NCI-H2107 treated with DMSO at 0.1 percent for 48 hours (cell line): ENCODE measurements around the gene TMEM59L.

Experiments used
- DNase-seq: peaks from one replicate; lab custom pipeline; 2025; ENCODE audit not compliant: unreplicated experiment; lab: John Stamatoyannopoulos, UW

Gene TMEM59L

DNA sequence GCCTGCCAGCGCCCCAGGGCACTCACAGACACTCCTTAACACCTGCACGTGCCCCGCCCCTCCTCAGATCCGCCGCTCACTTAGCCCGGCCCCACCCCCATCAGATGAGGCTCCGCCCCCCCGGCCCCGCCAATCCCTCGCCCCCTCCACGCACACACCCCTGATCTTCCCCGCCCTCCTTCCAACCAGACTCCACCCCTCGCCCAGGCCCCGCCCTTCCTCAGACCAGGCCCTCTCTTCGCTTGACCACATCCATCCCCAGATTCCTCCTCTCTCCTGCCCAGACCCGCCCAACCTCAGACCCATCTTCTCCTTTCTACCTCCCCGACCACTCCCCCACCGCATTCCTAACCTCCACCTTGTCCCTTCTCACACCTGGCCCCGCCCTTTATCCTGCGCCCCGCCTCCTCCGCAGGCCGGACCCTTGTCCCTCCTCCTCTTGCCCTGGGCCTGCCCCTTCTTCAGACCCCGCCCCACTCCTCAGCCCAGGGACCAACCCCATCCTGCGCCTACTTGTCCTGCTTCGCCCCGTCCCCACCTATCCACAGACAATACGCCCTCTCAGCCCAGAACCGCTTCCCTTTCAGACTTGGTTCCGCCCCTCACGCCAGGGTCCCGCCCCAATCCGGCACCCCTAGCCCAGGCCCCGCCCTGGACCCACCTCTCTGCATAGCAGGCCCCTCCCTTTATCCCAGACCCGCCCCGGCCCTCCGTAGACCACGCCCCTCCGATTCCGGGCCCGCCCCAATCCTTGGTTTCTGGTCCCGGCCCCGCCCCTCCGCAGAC, 23.7 kb downstream of the TMEM59L start:
- DNase-seq, result peak; percentile 86

DNA sequence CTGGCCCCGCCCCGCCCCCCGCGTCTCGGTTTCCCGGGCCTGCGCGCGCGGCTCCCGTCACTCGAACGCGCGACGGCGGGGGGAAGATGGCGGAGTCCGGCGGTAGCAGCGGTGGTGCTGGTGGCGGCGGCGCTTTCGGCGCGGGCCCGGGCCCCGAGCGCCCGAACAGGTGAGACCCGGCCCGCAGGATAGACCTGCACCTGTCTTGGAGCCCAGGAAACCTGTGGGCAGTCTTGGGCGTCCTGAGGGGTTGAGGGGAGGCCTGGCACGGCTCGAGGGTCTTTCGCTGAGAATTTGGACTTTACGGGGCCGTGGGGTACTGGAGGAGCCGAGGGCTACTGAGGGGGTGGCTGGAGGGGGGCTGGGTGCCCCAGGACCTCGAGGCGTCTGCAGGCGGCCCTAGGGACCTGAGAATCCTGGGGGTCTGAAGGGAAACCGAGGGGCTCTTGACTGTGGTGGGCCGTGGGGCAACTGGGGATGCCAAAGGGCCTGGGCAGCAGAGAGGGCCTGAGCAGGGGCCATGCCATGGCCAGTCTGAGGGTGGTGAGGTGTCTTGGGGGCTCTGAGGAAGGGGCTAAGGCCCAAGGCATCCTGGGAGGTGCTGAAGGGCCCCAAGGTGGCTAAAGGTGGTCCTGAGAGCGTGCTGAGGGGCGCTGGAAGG, 24.4 kb downstream of the TMEM59L start, which contains the start of gene KLHL26:
Gene KLHL26, plus strand, starts transcription at position 60 of the 661 bp plus-strand sequence. Its CDS starts 27 bp downstream, at position 87.
- DNase-seq, result no peak

DNA sequence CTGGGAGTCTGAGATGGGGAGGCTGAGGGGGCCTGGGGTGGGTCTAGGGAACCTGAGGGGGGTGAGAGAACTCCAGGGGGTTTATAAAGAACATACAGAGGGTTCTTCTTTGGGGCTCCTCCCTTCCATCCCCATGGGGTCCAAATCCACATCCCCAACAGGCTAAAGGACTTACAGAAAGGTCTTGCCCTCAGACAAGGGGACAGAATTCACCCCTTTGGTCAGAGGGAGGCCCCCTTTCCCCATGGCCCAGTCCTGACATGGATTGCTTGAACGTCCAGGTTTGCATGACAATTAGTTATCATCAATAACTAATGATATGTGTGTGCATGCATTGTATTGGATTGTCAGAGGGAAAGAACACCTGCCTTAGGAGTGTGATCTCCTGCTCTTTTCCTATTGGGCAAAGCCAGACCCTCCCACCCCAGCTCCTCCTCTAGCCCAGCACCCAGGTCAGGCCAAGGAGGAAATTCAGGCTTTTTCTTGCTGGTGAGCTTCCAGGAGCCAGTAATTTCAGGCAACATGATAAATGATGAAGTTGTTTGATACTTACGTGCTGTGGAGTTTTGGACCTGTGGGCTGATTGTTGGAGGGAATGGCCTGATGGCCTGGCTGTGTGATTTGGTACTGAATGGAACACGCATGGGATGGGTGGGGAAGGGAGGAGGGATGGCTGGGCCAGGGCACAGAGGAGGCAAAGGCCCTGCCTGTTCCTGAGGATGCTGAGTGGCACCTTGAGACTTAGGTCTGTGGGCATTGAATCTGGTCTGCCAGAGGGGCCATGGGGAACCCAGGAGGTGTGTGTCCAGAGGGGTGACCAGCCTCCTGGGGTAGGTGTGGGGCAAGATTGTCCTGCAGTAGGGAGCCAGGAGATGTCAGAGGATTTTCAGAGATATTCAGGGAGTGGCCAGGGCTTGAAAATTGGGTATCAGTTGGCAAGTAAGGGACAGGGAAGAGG, 25.3 kb downstream of the TMEM59L start:
- DNase-seq, result peak; percentile 53

DNA sequence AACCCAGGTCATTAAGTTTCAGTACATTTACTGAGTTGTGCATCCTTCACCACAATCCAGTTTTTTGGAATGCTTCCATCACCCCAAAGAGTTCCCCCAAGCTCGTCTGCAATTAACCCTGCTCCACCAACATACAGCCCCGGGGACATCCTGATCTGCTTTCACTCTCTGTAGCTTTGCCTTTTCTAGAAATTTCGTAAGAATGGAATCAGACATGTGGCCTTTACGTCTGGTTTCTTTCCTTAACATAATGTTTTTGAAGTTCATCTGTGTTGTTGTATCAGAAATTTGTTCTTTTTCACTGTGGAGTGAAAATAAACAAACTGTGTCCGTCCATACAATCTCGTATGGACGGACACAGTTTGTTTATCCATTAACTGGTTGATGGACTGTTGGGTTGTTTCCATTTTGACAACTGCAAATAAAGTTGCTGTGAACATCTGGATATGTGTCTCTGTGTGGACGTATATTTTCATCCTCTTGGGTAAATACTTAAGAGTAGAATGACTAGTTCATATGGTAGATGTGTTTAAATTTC, 27.1 kb downstream of the TMEM59L start:
- no peak for DNase-seq

DNA sequence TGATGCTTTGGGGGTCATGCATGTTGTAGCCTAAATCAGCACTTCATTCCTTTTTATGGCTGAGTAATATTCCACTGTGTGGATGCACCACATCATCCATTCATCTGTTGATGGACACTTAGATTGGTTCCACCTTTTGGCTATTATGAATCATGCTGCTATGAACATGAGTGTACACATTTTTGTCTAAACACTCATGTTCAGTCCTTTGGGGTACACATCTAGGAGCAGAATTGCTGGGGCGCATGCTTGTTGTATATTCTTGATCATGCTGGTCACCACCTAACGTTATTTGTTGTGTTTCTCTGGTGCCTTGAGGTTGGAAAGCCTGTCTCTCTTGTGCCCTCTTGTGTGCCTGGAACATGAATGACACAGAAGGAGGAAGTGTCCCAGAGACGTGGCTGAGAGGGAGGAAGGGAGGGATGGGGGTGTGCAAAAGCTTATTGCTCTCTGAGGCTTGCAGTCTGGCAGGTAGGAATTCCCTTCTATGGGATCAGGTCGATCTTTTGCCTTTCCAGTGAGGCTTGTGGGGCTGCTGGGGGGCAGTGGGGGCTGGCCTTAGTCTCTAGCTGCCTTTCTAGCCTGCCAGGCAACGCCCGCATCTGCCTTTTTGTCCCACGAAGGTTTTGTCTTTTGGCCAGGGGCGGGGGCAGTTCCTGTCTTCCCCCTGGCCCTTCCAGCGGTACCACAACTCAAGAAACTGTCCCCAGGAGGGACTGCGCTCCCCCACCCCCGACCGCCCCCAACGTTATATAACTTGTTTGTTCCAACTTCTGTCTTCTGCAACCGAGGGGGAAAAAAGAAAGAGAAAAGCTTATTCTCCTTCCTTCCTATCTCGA, 31.7 kb downstream of the TMEM59L start:
- no peak for DNase-seq

DNA sequence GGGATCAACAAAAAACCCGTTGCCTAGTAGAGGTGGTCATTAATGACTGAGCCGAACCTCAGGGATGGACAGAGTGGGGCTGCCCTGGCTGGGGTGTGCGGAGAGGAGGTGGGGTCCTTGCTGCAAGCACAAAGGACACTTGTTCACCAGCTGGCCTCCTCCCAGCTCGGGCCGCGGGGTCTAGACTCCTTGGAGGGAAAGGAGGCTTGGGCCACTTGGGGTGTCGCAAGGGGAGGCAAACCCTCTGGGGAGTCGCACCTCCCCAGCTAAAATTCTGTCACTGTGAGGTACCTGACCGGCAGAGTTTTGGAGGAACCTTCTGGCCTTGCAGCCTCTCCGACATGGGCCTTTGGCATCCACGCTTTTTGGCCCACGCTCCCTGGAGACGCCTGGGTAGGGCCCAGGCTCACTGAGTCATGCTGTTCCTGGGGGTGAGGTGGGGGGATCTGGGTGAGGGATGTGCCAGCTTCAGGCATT, 32.4 kb downstream of the TMEM59L start:
- DNase-seq, result no peak

DNA sequence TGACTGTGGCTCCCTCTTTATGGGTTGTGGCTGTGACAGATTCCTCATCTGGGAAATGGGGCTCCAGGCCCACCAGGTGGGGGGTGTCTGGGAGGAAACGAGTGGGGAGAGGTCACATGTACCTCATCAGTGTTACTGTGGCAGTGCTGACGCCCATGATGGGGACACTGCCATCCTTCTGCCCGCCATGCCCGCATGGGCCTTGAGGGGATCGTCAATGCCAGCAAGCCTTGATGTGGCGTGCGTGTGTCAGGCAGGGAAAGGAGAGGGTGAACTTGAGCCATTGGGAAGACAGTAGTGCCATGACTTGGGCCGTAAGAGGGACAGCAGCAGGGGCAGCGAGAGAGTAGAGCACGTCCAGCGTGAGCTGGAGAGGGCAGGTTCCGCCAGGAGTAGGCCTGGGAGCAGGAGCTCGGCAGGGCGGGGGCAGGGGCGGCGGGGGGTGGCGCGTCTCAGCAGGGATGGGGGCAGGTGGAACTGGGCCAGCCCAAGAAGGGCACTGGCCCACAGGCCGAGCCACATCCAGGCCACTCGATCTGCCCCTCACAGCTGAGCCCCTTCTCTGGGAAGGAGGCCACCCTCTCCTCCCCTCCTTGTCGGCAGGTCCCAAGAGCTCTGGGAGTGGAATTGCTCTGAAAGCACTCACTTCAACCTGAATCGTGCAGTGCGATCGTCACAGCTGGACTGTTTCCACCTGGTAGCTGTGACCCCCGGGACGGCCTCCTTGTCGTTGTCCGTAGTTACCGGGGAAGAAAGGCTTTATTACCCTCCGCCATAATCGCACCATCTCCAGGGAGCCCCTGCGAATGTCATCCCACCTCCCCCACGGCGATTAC, 34.1 kb downstream of the TMEM59L start:
- no peak for DNase-seq

DNA sequence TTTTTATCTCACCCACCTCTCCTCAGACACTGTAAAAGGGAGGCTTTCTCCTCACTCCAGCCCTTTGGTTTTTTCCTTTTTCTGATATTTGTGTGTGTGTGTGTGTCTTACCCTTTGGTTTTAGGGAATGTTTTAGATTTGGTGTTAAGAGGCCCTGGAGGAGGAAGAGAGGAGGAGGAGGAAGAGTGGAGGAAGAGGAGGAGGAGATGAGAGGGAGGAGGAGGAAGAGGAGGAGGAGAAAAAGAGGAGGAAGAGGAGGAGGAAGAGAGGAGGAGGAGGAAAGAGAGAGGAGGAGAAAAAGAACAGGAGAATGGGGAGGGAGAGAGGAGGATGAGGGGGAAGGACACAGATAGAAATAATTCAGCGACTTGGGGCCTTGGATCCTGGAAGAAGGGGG, 34.7 kb downstream of the TMEM59L start:
- DNase-seq, result no peak

DNA sequence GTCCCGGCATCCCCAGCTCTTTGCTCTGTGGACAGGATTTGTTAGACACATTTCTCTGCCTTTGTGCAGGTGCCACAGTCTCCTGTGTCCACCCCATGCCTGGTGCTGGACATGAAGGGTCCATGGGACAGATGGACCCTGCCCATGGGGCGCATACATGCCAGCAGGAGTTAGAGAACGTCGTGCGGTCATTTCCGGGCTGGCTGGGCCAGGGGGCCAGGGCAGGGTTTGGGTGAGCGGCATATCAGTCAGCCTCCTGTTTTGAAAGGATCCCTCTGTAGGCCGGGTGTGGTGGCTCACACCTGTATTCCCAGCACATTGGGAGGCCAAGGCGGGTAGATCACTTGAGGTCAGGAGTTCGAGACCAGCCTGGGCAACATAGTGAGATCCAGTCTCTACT, 35.1 kb downstream of the TMEM59L start:
- DNase-seq, result no peak

DNA sequence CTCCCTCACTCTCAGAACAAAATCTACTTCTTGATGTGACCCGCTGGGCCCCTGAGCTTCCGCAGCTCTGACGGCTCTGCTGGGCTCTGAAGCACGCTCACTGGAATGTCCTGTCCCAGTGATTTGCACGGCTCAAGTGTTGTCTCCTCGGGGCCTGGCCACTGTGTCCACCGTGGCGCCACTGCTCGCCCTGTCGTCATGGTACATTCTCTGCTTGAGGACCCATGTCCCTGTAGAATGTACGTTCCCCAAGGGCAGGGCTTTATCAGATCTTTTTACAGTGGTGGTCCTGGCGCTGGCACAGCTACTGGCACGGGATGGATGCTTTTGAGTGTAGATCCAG, 36.3 kb downstream of the TMEM59L start:
- DNase-seq, result no peak

DNA sequence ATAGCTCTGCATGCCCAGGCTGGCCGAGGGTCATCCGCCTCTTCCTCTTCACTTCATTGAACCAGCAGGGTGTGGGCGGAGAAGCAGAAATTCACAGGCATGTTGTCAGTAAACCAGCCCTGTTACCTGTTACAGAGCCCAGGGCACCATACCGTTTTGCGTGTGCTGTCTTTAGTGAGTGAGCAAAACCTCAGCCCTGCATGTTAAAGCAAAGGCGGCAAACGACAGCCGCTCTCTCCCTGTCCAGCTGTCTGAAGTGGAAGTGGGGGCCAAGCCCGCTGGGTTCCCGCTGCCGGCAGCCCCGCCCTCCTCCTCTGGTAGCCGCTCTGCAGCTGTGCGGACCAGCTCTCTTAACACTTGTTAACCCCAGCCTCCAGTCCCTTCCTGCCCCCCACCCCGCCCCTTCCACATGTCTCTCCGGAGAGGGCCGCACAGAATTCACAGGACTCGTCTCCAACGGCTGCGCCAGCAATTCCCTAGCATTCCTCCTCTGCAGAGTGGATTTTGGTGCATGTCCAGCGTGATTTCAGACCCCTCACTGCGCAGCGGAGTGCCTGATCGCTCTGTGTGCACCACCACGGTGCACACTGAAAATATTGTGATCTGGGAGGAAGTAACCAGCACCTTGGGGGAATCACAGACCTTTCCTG, 36.8 kb downstream of the TMEM59L start:
- no peak for DNase-seq

DNA sequence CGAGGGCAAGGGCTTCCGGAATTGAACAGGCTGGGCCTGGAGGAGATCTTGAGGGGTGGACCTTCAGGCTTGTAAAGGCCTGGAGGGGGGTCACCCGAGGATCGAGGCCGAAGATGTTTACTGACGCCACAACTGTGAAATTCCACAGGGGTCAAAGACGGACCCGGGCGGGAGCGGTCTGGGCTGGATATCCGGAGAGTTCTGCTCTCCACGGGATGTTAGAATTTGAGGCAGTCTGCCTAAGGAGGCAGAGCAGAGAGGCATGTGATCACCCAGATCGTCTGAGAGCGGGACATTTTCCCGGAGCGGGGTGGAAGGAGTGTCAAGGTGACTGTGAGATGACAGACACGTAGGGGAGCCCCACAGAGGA, 37.3 kb downstream of the TMEM59L start:
- no peak for DNase-seq

DNA sequence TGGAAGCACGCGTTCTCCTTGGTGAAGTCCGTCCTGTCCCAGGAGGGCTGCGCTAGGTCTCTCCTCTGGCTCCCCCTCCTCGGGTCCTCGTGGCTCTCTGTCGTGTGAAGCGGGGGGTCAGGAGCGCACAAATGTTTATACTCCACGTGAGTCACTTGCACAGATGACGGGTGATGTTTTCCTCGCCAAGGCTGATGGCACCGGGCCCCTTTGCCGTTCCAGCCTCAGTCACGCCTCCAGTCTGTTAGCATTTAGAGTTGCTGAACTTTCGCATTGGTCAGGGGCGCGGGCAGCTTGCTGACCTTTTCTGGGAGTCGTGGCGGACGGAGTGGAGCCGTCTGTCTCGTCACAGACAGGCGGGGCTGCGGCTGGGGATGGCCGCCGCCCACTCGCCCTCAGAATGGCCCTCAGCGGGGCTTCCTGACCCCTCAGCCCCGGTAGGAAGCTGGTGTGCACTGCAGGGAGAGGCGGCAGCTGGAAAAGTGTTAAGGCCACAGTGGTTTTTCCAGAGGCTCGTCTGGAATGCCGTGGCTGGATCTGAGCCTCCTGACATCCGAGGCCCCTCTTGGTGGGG, 37.9 kb downstream of the TMEM59L start:
- DNase-seq, result no peak

DNA sequence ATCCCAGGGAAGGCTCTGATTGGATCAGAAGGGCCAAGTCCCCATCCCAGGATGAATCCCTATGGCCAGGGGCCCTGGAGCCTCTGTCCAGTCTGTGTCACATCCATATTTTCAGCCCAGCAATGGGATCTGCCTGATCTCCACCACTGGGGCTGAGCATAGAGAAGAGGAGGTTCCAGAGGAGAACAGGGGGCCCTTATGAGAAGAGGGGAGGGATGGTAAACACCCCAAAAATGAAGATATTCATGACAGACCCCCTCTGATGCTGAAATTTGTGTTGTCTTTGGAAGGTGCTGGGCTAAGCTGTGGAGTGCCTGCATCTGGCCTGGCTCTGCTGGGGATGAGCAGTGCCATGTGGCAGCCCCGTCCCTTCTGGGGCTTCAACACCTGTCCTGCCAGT, 38.6 kb downstream of the TMEM59L start:
- no peak for DNase-seq

DNA sequence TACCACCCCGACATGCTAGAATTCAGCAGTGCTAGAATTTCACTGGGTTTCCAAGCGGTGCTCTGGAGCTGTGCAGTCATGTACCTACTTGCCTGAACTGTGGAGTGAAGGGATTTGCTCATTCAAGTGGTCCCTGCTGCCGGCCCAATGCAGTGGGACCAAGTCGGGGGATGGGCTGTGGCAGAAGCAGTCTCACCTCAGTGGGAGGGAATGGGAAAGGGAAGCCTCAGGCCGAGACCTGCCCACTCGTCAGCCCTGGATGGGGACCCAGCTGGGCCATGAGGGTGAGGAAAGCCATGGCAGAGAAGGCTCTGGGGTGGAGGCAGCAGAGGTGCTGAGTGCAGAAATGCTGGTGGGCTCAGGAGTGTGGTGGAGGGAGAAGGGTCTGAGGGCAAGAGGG, 39.1 kb downstream of the TMEM59L start:
- no peak for DNase-seq

DNA sequence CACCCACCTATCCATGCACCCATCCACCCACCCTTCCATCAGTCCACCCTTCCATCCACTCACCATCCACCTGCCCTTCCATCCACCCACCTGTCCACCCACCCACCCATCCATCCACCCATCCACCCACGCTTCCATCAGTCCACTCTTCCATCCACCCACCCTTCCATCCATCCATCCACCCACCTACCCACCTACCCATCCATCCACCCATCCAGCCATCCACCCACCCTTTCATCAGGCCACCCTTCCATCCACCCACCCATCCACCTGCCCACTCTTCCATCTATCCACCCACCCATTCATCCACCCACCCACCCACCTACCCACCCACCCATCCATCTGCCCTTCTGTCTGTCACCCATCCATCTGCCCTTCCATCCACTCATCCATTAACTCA, 41.2 kb downstream of the TMEM59L start:
- no peak for DNase-seq

DNA sequence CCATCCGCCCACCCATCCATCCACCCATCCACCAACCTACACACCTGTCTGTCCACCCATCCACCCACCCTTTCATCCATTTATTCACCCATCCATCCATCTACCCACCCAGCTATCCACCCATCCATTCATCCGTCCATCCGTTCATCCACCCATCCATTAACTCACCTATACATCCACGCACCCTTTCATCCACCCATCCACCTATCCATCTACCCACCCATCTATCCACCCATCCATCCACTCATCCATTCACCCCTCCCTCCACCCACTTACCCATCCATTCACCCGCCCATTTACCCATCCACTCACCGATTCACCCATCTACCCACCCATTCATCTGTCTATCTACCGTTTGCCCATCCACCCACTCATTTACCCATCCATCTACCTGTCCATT, 41.8 kb downstream of the TMEM59L start:
- no peak for DNase-seq

DNA sequence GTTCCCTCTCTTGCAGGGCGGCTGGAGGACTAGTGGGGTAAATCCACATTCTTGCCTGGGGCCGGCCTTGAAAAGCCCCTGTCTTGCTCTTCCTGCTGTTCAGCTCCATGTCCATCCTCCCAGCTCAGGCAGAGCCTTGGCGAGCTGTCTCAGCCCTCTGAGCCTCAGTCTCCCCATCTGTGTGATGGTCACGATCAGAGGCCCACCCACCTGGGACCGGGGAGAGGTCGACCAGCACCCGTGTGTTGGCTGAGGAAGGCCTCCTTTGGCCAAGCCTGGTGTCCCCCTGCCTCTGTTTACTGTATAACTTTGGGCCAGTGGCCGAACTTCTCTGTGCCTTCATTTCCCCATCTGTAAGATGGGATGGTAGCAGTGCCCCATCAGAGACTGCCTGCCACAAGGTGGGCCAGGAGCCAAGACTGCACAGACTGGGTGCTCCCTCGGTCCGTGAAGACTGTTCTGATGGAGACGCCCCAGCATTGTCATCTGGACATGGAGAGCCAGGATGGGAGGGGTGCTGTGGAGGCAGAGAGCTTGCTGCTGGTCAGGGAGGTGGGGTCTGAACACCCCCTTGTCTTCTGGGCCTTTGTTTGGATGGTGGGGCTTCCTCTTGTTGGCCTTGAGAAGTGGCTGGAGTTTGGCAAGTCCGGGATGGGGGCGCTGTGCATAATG, 42.6 kb downstream of the TMEM59L start:
- DNase-seq, result no peak
